GDM1 (cell line): ENCODE results near the gene POLE3.
A peak's percentile ranks its signal among the peaks of the same experiment; 100 is the strongest.
"Not testable (repeated sequence)": the region's sequence is repeated elsewhere in the genome, so short reads cannot be mapped to it uniquely, and the experiment has no call there.

Source experiments
- DNase-seq: peaks from one replicate; lab custom pipeline; 2025; lab: John Stamatoyannopoulos, UW

The POLE3 gene

DNA sequence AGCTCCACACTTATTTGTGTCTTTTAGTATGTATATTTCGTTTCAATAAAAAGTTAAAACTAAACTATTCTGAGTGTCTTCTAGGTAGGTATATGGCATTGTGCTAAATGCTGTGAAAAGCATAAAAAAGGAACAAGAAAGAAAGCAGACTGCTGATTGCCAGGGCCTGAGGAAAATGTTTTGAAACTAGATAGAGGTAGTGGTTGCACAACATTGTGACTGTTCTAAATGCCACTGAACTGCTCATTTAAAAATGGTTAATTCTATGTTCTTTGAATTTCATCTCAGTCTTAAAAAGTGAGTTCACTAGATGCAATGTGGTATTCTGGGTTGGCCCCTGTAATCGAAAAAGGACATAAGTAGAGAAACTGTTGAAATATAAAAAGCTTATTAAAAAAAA lies 6.8 kb downstream of the POLE3 start:
- no peak for DNase-seq

- DNase-seq = peak; percentile 99
Observed at GRCh38 chr9:113401027-113401792, 9.3 kb downstream of the POLE3 start, which contains the start of gene ALAD. Gene ALAD, minus strand, starts transcription at chr9:113401284. Its CDS starts 7,725 bp downstream, at chr9:113393559.

- DNase-seq = no peak
Observed at GRCh38 chr9:113399646-113400200, 10.8 kb downstream of the POLE3 start.

DNA sequence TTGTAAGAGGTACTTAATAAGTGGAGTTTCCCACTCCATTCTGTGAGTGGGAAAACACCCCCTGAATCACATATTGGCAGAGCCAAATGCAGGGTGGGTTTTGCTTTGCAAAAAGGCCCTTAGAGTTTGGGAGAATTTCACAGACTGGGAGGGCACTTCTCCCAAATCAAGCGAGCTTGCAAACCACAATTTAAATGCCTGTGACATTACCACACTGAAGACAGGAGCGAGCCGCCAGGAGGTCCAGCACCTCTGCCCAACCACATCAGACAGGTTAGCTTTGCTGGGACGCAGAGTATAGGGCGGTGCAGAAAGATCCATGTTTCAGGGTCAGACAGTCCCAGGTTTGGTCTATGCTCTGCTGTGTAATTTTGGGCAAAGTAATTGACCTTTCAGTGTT lies 11.7 kb downstream of the POLE3 start:
- no peak for DNase-seq

GRCh38 chr9:113397203-113397631 lies 13.3 kb downstream of the POLE3 start:
- no peak for DNase-seq

- DNase-seq = no peak
Observed at GRCh38 chr9:113395000-113395861, 15.2 kb downstream of the POLE3 start.

GRCh38 chr9:113393281-113393680 lies 17.2 kb downstream of the POLE3 start:
- no peak for DNase-seq

DNA sequence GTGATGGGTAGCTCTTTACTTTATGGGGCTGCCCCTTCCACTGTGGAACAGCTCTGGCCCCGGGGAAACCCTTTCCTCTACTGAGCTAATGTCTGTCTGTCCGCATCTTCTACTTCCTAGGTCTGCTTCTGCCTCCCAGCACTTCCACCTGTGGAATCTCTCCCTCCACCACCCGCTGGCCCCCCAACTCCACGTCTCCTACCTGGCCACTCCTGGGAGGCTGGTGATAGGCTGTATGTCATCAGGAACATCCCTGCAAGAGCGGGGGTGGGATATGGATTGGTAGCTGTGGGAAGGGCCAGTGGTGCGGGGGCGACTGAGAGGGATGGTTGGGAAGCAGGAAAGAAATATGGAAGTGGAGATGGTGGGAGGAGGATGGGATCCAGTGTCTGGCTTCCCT lies 18.6 kb downstream of the POLE3 start:
- no peak for DNase-seq

DNA sequence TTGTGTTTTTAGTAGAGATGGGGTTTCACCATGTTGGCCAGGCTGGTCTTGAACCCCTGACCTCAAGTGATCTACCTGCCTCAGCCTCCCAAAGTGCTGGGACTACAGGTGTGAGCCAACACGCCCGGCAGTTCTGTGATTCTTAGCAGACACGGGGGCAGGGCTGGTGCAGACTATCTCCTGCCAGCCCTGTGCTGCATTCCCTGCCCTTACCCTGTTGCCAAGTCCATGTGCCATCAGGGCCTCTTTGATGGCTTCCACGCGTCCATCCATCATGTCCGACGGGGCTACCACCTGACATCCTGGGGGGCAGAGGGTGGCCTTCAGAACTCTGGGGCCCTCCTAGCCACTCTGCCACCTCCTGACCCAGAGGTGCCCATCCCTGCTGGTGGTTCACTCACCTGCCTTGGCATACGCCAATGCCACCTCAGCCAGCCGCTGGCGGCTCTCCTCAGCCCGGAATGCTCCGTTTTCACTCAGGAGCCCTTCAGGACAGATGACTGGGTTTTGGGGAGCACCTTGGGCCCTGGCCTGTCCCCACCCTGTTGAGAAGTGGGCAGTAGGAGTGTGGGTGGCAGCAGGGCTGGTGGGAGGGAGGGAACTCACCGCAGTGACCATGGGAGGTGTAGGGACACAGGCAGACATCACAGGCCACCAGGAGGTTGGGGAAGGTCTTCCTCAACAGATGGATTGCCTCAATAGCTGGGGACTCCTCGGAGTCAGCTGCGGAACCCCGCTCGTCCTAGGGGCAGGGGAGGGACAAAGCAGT lies 20.1 kb downstream of the POLE3 start:
- DNase-seq = no peak

DNA sequence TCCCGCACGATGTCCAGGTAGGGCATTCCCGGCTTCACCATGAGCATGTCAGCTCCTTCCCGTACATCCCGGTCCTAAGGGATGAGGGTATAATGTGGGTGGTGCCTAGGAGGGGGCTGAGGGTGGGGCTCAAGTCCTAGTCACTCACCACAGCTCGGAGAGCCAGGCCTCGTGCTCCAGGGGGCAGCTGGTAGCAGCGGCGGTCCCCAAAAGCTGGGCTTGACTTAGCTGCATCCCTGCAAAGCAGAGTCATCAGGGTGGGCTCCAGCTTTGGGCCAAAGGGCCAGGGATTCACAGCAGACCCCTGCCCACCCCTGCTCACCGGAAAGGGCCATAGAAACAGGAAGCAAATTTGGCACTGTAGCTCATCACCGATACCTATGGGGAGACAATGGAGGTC lies 21.0 kb downstream of the POLE3 start:
- no peak for DNase-seq

DNA sequence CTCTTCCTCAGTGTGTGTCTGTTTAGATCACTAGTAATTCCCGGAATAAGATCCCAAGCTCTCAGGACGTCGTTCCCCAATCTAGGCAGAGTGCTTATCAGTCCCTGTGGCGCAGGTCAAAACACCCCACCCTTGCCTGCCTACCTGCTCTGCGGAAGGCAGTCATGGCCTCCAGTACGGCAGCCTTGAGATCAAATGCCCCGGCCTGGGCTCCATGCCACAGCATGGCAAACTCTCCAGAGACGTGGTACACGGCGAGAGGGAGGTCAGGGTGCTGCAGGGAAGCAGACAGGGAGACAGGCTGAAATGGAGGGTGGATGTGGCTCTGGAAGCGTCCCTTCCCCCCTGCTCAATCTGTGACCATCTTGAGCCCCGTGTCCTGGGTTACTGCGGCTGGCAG lies 21.6 kb downstream of the POLE3 start:
- DNase-seq = no peak

DNA sequence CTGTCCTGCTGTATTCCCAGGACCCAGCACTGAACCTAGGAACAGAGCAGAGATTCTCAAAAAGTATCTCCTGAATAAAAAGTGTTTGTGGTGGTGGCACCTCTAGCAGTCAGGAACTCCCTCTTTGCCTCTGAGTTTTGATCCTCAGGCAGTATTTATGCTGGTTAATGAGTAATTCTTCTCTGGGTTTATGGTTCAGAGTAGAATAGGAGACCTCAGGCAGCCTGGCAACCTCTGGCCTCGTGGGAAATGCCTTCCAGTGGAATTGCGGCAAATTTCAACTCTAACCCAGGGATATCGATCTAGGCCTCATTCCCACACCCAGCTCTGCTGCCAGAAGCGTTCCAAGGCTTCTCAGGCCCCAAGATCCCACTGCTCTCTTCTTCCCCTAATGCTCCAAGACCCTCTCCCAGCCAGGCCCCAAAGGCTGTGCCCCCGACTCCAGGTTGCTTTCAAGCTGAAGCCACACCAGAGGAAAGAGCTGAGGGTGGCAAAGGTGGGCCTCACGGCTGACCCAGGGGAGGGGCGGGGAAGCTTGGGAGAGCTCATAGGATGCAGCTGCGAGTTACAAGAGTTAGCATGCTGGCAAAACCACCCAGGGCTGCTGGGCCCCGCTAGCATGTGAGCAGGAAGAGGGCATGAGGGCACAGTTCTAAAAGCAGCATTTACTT lies 22.8 kb downstream of the POLE3 start:
- no peak for DNase-seq

DNA sequence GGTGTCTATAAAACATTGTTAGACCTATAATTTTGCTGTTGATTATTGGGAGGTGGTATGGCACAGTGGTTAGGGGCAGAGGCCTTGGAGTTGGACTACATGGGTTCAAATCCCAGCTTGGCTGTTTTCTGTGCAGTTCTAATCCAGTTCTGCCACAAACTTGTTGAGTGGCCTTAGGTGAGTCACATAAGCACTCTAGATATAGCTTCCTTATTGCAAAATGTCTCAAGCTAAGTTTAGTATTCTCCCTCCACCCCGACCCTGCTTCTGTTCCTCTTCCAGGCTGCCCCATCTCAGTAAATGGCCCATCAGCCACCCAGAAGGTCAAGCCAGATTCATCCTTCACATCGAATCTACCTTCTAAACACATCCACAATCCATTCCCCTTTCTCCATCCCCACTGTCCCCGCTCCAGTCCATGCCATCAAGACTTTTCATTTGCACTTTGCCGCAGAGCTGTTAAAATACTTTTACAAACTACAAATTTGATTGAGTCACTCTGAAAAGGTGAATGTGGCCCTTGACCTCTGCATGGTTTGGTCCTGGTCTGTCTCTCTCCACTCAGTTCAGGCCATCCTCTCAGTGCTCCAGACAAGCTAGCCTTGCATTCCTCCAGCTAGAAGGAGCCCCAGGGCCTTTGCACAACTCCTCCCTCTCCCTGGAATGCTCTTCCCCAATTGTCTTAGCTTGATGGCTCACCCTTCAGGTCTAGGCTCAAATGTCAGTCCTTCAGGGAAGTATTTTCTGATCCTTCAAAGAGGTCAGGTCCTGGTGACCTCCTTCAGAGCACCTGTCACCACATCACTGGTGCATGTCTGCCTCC lies 23.7 kb downstream of the POLE3 start:
- no peak for DNase-seq

- DNase-seq = no peak
Observed at GRCh38 chr9:113381909-113382411, 28.5 kb downstream of the POLE3 start.

- not testable (repeated sequence) for DNase-seq
Observed at GRCh38 chr9:113381441-113381840, 29.0 kb downstream of the POLE3 start.

- DNase-seq = no peak
Observed at GRCh38 chr9:113380869-113381378, 29.6 kb downstream of the POLE3 start.

DNA sequence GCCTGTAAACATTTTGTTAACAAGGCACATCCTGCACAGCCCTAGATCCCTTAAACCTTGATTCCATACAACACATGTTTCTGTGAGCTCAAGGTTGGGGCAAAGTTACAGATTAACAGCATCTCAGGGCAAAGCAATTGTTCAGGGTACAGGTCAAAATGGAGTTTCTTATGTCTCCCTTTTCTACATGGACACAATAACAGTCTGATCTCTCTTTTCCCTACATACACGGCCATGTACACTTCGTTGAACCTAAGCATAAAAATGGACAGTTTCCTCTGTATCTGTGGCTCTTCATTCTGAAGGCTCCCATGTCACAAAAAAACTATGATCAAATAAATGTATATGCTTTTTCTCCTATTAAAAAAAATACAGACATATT lies 30.7 kb downstream of the POLE3 start:
- DNase-seq = not testable (repeated sequence)

- not testable (repeated sequence) for DNase-seq
Observed at GRCh38 chr9:113379094-113379828, 31.2 kb downstream of the POLE3 start.
